Measurements from ENCODE around the gene TRIM26. TPM values are rescaled to one million over a fixed set of nuclear protein-coding genes. Genes with fewer than 3 reads are reported as not detected.
A peak's percentile ranks its signal among the peaks of the same experiment; 100 is the strongest.

The TRIM26 gene
- total and polyA plus RNA-seq, 2 donors (not counting 1 experiment from before 2014, with no cell fraction given), result 49.5 to 73.2 TPM

DNA sequence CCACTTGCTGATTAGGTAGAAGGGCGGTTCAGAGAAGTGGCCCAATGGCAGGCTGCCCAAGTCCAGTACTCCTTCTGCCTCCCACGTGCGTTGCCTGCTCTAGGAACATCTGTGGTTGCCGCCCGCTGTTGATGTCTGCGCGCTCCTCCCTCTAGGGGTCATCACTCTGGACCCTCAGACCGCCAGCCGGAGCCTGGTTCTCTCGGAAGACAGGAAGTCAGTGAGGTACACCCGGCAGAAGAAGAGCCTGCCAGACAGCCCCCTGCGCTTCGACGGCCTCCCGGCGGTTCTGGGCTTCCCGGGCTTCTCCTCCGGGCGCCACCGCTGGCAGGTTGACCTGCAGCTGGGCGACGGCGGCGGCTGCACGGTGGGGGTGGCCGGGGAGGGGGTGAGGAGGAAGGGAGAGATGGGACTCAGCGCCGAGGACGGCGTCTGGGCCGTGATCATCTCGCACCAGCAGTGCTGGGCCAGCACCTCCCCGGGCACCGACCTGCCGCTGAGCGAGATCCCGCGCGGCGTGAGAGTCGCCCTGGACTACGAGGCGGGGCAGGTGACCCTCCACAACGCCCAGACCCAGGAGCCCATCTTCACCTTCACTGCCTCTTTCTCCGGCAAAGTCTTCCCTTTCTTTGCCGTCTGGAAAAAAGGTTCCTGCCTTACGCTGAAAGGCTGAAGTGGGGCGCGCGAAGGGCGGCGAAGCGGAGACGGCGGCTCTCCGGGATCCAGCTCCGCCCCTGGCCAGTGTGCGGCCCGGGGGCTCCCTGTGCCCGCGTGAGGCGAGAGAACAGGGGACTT, 41.3 kb downstream of the TRIM26 start:
- no peaks in the 10 kb centered on the region for H3K9me3 ChIP-seq (ENCODE audit: control extremely low read depth in 1 of 3, control insufficient read depth in 2 of 3, insufficient read depth in 1 of 3, low read length in 2 of 3)
- peak overlapping the region in 3 of 5 experiments; percentile 9 to 31 (median 15) for H3K4me3 ChIP-seq (ENCODE audit: control extremely low read depth in 1 of 5, extremely low read depth in 1 of 5, insufficient read depth in 1 of 5, low read depth in 2 of 5, low read length in 4 of 5)
- H3K4me1 ChIP-seq (ENCODE audit: control insufficient read depth in 2 of 2, insufficient read depth in 2 of 2, low read length in 2 of 2), result peaks cover 8 to 12% of the 10 kb centered on the region in 2 donors
- H3K9ac ChIP-seq (ENCODE audit: low read length), result peak overlapping the region; percentile 6
- no peaks in the 10 kb centered on the region for H3K79me2 ChIP-seq (ENCODE audit: control insufficient read depth, insufficient read depth, low read length)
- CTCF ChIA-PET, result interaction anchor here (0.6 to 1.7 kb wide), 4 partner anchors 19 to 70 kb away, joined by 3 to 5 read pairs (median 4); no protein-coding TSS in a partner anchor
- peak overlapping the region; percentile 68 for H3K4me2 ChIP-seq (replicated peaks; ENCODE audit: low read depth, low read length, poor library complexity, severe bottlenecking)
- TF ChIP-seq EZH2 (IDR thresholded peaks at IDR 0.05; ENCODE audit: borderline replicate concordance, insufficient read depth, low read depth, low read length, poor library complexity, severe bottlenecking) (no peak), CTCF (IDR thresholded peaks at IDR 0.05) (no peak)
- H3K27ac ChIP-seq (ENCODE audit: low read length in 2 of 2), result no peak overlapping the region
- POLR2A ChIA-PET, result no interaction called here
- 6% methylated on average over 60 of the region's 62 CpGs for WGBS (ENCODE audit: insufficient coverage)
- intact Hi-C loops (cut with micrococcal nuclease), result loop anchor here (2.0 to 5.0 kb wide), 2 partner anchors 35 to 69 kb away; no protein-coding TSS in a partner anchor
- Mint-ChIP-seq H3K4me3 (peak overlapping the region; percentile 67), H3K27me3 (peaks cover 76% of the 10 kb centered on the region), H3K27ac (no peak overlapping the region), H3K4me1 (peaks cover 4% of the 10 kb centered on the region), H3K9me3 (ENCODE audit: insufficient read depth) (no peaks in the 10 kb centered on the region)
- H2AFZ ChIP-seq (ENCODE audit: insufficient read depth, low read depth, low read length, poor library complexity, severe bottlenecking), result peak overlapping the region; percentile 69
- H4K20me1 ChIP-seq (ENCODE audit: control insufficient read depth, insufficient read depth, low read length, poor library complexity, severe bottlenecking), result no peaks in the 10 kb centered on the region
- peaks cover 0 to 48% (median 35%) of the 10 kb centered on the region in 4 experiments for H3K27me3 ChIP-seq (replicated peaks in 1 of 4; ENCODE audit: control extremely low read depth in 1 of 4, control insufficient read depth in 3 of 4, insufficient read depth in 4 of 4, low read length in 3 of 4)
- ATAC-seq (ENCODE audit: low read depth) (no peak), DNase-seq (peak; percentile 41)
- no peaks in the 10 kb centered on the region for H3K36me3 ChIP-seq (replicated peaks in 1 of 2; ENCODE audit: control extremely low read depth in 1 of 2, control insufficient read depth in 1 of 2, extremely low read depth in 1 of 2, insufficient read depth in 2 of 2, low read length in 1 of 2)

All from B cell (primary cell).